CD4-positive, alpha-beta T cell treated with Interleukin-1 beta for 1 hour (primary cell): ENCODE data around the gene HEY2.

Experiments used
- DNase-seq, 2 donors: peaks; one replicate each; pipeline ENCODE4 v3.0.0-alpha.2; 2020 to 2022

The HEY2 gene

DNA sequence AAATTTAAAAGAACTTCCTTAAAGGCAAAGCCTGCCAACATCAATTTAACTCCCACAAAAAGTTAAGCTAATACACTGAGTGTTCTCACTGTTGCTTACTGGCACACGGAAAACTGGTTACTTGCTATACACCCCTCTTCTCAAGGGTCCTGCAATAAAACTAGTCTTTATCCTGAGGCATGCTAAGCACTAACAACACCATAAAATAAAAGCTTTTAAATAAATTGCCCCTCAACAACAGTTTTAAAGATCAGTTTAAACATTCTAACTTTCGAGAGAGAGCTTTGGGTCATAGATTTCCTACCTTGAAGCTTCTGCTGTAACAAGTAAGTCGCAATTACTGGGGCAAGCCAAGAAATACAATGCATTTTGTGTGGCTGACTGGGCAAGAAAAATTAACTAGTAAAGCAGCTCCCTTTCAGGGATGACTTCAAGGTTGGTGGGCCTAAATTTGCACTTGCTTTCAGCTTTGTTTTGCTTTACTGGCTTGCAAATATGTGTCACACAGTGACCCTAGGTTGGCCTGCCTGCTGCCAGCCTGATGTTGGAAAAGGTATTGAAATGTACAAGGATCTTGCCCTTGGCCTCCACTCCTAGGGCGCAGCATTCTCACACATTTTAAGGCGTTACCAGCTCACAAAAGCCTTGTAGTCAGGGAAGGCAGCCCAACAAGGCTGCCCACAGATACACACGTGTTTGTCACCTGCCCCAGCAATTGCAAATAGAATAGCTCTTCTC is 4.0 kb upstream of the HEY2 start:
- no peak for DNase-seq

- no peak for DNase-seq
Observed at GRCh38 chr6:125746019-125746414, 3.4 kb upstream of the HEY2 start.

GRCh38 chr6:125746731-125747588 is 2.5 kb upstream of the HEY2 start:
- peak; percentile 72 to 77 for DNase-seq

- peak; percentile 4 to 21 for DNase-seq
Observed at GRCh38 chr6:125747589-125748405, 1.6 kb upstream of the HEY2 start.

DNA sequence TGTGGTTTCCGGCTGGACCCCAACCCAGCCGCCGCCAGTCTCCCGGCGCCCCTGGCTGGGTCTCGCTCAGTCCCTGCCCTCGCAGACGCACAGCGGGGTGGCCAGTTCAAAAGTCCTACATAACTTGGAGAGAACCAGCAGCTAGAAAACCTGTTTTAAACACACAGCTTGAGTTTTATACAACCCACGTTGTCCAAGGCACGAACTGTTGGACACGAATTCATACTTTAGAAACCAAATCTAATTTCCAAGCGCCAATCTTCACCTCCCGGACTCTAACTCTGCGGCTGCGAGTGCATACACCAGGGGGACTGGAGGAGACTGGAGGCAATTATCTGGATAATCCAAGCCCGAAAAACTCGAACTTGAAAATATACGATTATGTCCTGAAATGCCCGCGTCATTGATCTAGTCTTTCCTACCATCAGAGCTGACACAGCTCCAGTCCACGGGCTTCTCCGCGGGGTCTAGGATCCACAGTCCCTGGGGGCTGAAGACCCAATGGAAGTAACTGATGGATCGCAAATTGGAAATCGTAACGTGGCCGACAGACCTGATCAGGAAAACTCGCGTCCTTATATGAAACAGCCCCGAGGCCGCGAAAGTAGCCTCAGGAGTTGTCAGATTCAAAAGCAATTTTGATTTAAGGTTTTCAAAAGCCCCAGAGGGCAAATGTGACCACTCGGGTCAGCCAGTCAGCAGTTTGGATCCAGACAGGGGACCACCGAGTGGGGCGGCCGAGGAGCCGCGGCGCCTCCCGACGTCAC is 843 bp upstream of the HEY2 start:
- peak in 1 of 2 donors; percentile 19 for DNase-seq

DNA sequence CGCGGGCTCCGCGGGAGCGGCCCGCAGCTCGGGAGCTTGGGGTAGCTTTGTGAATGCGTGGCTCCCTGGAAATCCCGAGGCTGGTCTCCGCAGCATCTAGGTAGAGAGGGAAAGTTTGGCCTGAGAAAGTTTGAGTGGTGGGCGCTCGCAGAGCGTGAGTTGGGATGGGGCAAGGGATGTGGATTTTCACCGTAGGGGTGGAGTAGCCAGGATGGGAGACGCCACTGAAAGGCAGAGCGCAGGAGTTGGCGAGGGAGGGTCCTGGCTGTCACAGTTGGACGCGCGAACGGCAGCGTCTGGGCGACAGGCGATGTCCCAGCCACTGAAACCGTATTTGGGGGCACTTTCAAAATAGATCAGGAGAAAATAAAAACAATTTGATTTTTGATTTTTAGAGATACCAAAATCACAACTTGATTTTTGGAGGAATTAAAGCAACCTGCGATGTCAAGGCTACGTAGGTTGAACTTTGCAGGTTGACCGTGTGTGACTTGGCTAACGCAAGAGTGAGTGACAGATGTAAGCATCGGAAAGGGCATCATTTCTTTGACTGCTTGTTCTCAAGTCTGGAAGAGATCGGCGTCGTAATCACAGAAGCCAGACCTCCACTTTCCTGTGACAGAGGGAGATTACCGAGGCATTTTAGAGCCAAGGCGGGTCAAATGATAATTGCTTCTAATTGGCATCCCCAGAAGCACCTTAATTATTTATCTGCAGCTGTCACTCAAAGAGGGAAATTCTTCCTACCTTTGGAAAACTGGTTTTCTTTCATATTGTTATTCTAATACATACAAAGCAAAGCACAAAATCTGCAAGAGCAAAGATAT is 646 bp downstream of the HEY2 start:
- DNase-seq: peak in 1 of 2 donors; percentile 12

DNA sequence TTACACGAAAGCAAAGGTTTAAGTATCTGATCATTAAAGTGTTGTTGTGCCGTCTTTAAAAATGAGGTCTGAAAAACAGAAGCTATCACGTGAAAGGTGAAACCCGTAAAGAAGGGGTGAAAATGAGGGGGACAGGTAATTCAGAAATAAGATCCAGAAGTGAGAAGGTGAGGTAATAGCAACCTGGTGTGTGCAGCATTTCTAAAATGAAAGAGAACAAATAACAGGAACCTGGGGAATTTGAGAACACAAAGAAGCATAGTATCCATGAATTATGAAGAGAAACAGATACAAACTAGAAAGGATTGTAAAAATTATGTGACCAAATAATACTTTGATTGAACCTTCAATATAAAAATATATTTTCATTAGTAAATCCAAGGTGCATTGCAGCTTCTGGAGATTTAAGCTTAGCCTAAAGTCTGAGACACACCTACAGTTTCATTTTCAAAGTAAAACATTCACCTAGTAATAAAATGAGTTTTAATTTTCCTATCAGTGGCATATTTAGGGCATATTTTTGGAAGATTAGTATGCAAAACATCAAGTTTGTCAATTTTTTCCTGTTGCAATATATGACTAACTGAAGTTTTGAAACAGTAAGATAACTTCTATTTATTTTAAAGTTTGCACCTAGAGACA is 1.4 kb downstream of the HEY2 start:
- DNase-seq: no peak

DNA sequence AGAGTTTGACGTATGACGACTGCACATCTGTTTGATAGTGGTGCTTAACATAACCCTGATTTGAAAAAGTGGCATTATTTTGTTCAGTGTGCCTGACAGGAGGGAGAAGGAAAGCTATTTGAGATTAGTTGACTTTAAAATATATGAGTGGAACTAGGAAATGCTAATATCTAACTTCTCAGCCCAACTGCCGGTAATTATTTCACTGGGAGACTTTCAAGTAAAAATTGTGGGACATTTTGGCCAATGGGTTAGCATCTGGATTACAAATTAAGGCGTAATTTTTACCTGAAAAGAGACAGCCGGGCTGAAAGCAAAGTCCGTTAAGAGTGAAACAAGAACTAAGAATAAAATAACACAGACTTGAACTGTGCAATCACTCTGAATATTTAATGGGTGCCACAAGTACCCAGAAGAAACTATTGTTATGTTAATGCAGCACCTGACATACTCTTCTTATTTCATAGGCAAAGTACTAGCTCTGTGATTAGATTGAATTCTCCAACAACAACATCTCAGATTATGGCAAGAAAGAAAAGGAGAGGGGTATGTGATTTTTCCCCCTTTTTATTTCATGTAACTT is 2.0 kb downstream of the HEY2 start:
- no peak for DNase-seq

DNA sequence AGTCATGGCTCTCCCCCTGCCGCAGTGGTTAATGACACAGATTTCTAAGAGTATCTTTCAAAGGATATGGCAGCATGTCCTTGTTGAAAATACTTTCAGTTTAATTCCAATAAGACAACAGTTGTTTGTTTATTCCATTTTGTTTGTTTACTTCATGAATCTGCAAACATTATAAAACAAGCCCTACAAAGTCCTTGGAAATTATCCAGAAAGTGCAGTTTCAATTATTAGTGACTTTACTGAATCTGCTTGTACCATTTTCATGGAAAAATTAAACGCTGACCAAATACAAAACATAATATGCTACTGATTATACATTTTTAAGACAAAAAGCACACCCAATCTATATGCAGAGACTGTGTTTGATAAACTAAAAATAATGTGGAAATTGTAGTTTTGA is 3.3 kb downstream of the HEY2 start:
- DNase-seq: no peak

DNA sequence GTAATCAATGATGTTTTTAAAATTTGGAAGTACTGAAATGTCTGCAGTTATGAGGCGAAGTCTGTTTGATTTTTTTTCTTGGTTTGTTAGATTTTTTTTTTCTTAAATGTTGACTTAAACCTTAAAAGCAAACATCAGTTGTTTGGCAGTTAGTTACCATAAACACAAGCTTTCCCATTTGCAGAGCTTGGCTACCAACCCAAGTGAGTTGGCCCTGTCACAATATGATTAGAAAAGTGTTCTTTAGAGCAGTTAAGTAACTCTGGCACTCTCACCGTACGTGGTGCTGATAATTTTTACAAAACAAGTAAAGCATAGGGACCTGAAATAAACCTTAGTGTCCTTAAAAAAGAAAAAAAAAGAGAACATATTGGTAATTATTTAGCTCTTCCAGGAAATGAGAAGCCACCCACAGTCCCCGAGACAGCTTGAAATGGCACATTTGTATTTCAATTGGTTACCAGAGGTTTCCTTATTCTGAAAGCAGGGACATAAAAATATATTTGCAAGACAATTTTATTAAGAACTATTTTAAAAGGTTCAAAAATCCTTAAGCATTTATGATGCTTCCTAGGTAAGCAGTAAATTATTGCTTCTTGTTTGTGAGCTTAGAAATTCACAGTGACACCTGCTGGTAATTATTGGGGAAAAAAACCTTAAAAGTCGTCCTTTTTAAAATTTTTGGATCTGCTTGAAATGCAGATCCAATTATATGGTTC is 3.9 kb downstream of the HEY2 start:
- peak in 1 of 2 donors; percentile 47 for DNase-seq

DNA sequence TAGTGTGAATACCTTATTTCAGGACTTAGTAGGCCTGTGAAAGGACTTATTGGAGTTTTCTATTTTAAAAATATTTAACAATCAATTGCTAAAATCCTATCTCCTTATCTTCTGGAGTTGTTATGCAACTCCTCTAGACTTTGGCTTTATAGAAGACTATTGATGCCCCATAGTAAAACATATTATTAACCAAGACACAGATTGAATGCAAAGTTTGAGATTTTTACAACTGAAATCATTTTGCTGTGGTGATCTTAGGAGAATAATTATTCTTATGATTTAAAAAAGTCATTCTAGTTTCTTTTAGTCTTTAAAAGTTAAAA is 4.5 kb downstream of the HEY2 start:
- DNase-seq: no peak

DNA sequence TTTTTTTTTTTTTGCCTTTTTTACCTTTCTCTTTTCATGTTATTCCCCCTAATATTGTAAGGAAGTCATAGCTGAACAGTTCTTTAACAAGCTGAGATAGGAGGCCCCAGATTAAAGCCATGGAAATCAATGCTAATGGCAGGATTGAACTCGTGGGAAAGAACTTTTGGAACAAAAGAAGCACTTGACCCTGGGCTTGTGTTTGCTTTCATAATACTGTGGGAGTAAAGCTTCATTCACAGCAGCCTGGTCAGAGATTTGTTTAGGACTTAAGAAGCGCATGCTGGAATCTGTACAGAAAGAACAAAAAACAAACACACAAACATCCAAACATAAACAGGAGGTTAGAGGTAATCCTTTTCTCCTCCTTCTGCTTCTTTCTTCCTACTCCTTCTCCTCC is 5.1 kb downstream of the HEY2 start:
- DNase-seq: no peak

GRCh38 chr6:125759184-125759902 is 9.9 kb downstream of the HEY2 start:
- no peak for DNase-seq

DNA sequence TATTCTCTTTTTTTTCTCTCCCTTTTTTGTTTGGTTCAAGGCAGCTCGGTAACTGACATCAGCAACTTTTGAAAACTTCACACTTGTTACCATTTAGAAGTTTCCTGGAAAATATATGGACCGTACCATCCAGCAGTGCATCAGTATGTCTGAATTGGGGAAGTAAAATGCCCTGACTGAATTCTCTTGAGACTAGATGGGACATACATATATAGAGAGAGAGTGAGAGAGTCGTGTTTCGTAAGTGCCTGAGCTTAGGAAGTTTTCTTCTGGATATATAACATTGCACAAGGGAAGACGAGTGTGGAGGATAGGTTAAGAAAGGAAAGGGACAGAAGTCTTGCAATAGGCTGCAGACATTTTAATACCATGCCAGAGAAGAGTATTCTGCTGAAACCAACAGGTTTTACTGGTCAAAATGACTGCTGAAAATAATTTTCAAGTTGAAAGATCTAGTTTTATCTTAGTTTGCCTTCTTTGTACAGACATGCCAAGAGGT is 10.6 kb downstream of the HEY2 start:
- no peak for DNase-seq

DNA sequence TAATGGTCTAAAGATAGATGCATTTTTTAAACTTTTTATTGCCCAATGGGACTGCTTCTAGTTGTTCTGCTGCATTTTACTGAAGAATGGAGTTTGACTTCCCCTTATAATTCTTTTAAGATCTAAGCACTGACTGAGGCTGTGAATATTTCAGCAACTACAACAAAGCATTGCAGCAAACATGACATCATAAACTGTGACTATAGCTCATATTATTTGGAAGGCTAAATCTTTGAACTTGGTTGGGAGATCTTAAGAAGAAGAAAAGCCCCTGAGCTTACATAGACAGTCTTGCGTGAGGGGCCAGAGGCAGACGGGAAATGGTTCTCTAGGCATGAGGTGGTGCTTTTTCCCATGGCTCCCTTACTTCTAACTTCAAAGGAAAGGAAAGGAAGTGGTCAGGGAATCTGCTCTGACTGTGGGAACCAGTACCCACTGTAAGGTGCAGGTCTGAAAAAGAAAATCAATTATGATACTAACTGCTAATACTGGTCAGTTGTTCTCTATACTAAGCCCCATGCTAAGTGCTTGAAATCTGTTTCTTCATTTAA is 14.8 kb downstream of the HEY2 start:
- DNase-seq: no peak

- no peak for DNase-seq
Observed at GRCh38 chr6:125765944-125766343, 16.5 kb downstream of the HEY2 start.

GRCh38 chr6:125766641-125767040 is 17.2 kb downstream of the HEY2 start:
- no peak for DNase-seq

DNA sequence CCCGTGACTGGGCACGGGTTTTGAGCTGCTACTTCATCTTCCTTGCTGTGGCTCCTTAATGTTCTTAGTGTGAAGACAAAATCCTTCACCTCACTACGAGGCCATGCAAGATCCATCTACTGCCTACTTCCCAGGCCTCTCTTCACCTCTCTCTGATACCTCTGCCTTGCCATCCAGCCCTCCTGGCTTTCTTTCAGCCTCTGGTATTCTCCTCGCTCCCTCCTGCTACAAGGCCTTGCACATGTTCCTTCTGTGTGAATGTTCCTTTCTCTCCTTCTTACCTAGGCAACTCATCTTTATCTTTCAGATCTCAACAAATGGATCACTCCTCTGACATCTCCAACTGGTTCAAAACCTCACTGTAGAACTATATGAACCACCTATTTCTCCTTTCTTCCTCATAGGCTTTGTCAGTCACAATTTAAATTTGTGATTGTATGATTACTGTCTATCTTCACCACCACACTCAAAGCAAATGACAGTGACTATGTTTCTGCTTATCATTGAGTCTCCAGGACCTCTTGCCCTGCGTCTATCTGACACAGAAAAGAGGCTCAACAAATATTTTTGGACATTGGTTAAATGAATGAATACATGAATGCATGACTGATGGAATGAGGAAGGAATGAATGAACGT is 19.8 kb downstream of the HEY2 start:
- no peak for DNase-seq
